GM10266 (cell line): ENCODE data around the gene COX10.
"Not testable (repeated sequence)": the region's sequence is repeated elsewhere in the genome, so short reads cannot be mapped to it uniquely, and the experiment has no call there.

Source experiments
- DNase-seq: peaks from one replicate; pipeline ENCODE4 v3.0.0; 2012; ENCODE audit errors: extremely low spot score
- TF ChIP-seq, protein P1 (sequence below): IDR thresholded peaks from 2 replicates; pipeline ENCODE4 v1.5.1; 2012; ENCODE audit warnings: mild to moderate bottlenecking, low read depth; ENCODE audit not compliant: control insufficient read depth, insufficient read depth; ENCODE audit errors: missing control alignments

The COX10 gene

DNA sequence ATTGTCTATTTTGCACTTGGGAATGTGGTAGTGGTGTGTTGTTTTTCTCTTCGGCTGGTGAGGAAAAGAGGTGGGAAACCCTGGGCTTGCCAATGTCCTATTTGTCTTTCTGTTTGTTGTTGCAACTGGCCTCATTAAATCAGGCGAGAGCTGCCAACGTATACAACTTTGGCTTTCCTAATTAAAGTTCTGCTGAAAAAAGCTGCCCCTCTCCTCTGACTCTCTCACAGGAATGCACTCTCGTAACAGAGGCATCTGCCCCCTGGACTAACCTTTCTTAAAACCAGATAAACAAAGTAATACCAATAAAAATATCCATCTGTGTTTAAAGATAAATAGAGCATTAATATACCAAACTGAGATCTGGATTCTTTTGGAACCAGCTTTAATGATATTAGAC, 159.6 kb downstream of the COX10 start:
- DNase-seq = no peak
- TF ChIP-seq, protein P1, sequence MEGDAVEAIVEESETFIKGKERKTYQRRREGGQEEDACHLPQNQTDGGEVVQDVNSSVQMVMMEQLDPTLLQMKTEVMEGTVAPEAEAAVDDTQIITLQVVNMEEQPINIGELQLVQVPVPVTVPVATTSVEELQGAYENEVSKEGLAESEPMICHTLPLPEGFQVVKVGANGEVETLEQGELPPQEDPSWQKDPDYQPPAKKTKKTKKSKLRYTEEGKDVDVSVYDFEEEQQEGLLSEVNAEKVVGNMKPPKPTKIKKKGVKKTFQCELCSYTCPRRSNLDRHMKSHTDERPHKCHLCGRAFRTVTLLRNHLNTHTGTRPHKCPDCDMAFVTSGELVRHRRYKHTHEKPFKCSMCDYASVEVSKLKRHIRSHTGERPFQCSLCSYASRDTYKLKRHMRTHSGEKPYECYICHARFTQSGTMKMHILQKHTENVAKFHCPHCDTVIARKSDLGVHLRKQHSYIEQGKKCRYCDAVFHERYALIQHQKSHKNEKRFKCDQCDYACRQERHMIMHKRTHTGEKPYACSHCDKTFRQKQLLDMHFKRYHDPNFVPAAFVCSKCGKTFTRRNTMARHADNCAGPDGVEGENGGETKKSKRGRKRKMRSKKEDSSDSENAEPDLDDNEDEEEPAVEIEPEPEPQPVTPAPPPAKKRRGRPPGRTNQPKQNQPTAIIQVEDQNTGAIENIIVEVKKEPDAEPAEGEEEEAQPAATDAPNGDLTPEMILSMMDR = no peak

- not testable (repeated sequence) for DNase-seq
These were observed 161.9 kb downstream of the COX10 start for GRCh38 chr17:14231187-14231586.

DNA sequence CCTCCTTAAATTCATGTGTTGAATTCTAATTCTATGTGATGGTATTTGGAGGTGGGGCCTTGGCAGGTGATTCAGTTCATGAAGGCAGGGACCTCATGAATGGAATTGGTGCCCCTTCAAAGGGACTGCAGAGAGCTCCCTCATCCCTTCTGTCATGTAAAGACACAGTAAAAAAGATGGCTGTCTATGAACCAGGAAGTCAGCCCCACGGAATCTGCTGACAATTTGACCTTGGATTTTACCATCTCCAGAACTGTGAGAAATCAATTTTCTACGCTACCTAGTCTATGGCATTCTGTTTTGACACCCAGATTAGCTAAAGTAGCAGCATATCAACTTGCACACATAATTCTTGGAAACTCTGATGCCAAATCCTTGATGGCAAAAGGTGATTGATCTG, 165.7 kb downstream of the COX10 start:
- DNase-seq = not testable (repeated sequence)

DNA sequence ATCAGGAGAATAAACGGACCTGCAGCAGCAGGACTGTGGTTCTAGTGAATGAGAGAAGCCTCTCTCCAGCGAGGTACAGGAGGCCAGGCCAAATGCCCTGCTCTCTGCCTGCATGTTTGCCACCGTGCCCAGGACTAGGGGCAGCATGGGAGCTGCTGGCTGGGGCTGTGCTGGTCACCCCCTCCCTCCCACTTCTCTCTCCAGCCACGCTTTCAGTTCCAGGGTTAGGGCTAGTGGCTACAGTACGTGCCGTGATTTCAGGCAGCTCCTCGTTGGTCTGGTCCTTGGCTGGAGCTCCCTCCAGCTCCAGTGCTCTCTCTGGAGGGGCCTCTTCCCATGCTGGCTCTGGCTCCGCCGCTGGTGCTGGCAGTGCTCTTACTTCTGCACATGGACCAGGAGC, 166.7 kb downstream of the COX10 start:
- DNase-seq = not testable (repeated sequence)

DNA sequence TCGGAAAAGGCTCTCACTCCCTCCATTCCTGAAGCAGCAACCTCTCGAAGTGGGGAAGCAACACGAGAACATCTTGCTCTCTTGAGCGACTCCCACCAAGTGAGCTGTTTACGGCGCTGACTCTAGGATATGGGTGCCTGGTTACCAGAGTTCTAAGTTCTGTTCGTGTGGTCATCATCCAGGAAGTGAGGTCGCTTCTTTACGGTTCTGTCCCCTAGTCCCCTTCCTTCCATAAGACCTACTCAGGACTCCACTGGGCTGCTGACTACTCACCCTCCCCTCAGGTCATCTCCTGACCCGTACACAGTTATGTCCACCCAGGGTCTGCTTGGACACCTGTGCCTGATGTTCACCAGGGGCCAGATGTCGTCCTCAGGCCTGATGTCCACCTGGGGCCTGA, 167.5 kb downstream of the COX10 start, which contains the start of gene CDRT15:
CDRT15 (minus strand) TSS at position 101 of the 400 bp plus-strand sequence; CDS start at position 72, 29 bp downstream.
- DNase-seq = not testable (repeated sequence)

GRCh38 chr17:14239271-14239670, 170.0 kb downstream of the COX10 start:
- not testable (repeated sequence) for DNase-seq

- DNase-seq = no peak
- TF ChIP-seq, protein P1 = no peak
These were observed 175.7 kb downstream of the COX10 start for GRCh38 chr17:14245002-14245401.

GRCh38 chr17:14245629-14246028, 176.3 kb downstream of the COX10 start:
- TF ChIP-seq, protein P1 = no peak
- DNase-seq = no peak
